ENCODE results near the gene CDADC1.
"Not testable (repeated sequence)": the region's sequence is repeated elsewhere in the genome, so short reads cannot be mapped to it uniquely, and the experiment has no call there.

CDADC1 gene

GRCh38 chr13:49294723-49295122 is 47.0 kb downstream of the CDADC1 start:
- not testable (repeated sequence) for DNase-seq (ENCODE audit: low read depth, low spot score)

DNA sequence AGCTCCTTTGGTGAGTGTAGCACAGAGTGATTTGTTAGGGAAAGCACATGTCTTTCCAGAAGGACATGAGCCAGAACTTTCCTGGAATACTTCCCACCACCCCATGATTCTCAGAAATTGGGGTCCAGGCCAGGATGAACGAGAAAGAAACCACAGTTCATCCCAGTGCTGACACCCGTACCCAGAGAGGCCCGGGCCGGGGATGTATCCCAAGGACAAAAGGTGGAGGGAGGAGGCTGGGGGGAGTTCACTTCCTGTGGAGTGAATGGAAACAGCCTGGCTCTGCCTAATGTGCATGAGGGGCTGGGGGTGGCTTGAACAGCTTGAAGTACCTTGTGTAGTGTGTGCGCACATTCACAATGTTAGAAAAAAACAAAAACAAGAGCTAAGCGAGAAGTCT is 47.5 kb downstream of the CDADC1 start:
- no peak for DNase-seq (ENCODE audit: low read depth, low spot score)

GRCh38 chr13:49296659-49297058 is 48.9 kb downstream of the CDADC1 start:
- DNase-seq (ENCODE audit: low read depth, low spot score), result no peak

GRCh38 chr13:49297338-49297737 is 49.6 kb downstream of the CDADC1 start:
- no peak for DNase-seq (ENCODE audit: low read depth, low spot score)

DNA sequence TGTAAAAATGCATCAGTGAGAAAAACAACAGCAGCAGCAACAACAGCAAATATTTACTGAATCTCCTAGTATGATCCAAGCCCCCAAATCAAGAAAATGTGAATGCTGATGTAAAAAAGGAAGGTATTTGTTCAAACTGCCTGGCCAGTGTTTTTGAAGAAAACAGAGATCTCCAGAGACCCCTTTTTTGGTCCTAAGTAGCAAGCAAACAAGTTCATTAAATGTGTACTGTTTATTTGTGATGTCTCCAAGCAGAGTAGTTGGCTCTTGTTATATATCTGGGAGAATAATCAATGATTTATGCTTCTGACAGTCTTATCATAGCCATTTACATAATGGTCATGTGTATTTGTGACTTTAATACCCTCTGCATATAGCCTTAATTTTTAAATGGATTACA is 50.7 kb downstream of the CDADC1 start:
- no peak for DNase-seq (ENCODE audit: low read depth, low spot score)

- no peak for DNase-seq (ENCODE audit: low read depth, low spot score)
Measured at GRCh38 chr13:49298903-49299605, 51.3 kb downstream of the CDADC1 start.

DNA sequence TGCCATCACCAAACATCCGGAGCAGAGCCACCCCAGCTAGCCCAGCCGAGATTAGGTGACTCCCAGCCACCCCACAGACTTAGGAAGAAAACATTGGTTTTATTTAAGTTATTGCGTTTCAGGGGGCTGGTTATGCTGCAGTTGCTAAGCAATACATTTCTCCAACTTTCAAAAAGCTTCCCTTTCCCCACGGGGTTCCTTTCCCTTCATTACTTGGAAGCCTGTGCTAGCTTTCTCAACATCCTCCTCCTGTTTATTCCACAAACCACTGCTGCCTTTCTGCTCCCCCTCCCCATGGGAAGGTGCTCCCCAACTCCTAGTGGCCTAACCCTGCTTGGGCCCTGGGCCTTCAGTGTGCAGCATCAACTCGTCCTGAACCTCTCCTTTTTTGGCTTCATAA is 52.6 kb downstream of the CDADC1 start:
- DNase-seq (ENCODE audit: low read depth, low spot score), result no peak

DNA sequence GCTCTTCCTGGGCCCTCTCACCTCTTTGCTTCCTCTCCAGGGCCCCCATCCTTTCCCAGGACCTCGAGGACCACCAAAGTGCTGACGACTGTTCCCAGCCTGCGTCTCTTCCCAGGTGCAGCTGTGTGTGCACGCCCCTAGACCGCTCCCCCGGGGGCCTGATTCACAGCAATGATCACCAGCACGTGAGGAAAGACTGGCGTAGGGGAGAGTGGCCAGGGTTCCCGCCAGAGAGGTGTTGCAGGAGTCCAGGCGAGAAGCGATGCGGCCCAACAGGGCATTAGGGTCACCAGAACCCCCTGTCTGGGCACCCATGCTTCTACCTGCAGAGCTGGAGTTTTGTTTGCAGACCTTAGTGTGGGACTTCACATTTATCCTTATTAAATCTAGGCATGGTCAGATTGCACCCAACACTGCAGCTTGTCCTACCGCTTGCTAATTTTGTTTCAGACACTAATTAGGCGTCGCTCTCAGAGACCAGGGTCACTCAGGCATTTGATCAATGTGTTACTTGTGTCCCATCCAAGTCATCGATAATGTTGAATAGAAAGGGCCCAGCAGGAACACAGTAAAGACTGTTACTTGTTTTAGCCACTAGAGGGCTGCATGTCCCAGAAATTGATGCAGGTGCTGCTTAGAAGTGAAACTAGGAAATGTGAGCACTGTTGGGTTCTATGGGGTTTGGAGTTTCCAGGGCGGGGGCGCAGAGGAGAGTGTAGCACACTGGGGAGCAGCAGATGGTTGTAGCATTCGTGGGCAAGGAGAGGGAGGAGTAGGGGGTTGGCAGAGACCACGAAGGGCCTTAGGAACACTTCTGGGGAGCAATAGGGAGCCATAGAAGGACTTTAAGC is 53.2 kb downstream of the CDADC1 start:
- peak; percentile 32 for DNase-seq (ENCODE audit: low read depth, low spot score)

DNA sequence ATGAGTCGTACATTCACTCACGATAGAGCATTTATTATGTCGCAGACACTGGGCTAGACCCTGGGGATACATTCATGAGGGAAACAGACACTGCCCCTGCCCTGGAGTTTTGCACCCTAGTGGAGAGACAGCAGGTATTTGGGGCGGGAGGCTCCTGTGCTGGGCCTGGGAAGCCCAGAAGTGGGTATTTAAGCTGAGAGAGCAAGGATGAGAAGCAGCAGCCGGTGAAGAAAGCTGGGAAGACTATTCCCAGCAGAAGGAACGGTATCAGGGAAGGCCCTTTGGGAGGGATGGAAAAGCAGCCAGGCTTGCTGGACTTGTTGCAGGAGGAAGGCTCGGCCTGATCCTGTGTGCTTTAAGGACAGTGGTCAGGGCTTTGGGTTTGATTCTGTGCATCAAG is 54.5 kb downstream of the CDADC1 start:
- no peak for DNase-seq (ENCODE audit: low read depth, low spot score)

DNA sequence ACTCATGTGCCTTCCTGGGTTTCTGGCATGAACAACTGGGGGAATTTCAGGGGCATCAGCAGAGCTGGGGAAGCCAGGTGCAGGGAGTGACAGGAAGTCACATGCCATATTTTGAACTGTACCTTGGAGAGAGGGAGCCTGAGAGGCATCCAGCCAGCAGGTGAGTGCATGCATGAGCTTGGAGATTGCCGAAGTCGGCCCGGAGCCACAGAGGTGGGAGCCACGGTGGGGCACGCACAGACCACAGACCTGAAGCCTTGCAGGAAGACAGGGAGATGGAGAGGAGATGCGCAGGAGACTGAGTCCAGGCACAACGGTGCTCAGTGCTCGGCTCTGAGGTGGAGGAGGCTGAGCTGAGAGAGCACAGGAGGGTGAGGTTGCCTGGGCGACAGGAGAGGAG is 55.1 kb downstream of the CDADC1 start:
- no peak for DNase-seq (ENCODE audit: low read depth, low spot score)

DNA sequence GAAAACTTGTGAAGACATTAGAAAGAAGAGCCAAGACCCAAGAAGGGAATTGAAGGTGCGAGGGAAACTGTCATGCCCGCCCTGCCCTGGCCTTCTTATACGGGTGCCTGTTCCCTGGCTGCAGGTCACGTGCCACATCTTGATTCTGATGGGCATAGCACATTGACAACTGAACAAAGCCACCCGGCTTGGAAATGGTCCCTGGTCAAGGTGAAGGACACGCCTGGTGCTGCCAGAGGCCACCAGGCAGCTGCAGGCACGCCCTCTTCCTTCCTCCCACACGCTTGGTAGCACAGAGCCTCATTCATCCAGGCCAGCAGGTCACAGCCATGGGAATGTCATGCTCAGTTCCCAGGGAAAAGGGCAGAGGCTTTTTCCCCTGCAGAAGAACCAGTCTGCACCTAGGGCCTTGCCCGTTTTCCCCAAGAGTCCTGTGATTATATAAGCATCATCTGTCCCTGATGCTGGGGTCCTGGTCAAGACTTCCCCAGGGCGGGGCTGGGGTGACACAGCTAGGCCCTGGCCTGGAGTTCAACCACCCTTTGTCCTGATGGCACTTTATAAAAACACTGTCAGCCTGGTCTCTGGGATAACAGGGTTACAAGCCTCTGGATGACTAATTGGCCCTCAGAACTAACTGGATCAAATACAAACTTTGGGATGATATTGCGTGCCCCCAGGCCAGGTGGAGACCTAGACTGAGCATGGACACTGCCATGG is 56.0 kb downstream of the CDADC1 start:
- no peak for DNase-seq (ENCODE audit: low read depth, low spot score)

DNA sequence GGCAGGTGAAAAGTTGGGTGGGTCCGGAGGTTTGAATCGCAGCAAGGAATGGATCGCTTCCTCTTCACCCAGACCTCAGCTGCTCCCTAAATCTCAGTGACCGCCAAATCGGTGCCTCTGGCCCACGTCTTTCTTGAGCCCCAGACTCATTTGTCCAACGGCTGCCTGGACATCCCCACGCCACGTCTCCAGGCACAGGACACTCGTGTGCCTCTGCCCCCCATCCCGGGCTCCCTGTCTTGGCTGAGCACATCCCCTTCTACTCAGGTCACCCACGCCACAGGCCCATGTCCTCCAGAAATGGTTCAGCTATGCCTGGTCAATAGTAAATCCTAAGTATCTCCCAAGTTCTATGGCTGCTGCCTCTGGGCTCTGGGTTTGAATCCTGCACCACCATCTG is 56.6 kb downstream of the CDADC1 start:
- DNase-seq (ENCODE audit: low read depth, low spot score), result no peak

DNA sequence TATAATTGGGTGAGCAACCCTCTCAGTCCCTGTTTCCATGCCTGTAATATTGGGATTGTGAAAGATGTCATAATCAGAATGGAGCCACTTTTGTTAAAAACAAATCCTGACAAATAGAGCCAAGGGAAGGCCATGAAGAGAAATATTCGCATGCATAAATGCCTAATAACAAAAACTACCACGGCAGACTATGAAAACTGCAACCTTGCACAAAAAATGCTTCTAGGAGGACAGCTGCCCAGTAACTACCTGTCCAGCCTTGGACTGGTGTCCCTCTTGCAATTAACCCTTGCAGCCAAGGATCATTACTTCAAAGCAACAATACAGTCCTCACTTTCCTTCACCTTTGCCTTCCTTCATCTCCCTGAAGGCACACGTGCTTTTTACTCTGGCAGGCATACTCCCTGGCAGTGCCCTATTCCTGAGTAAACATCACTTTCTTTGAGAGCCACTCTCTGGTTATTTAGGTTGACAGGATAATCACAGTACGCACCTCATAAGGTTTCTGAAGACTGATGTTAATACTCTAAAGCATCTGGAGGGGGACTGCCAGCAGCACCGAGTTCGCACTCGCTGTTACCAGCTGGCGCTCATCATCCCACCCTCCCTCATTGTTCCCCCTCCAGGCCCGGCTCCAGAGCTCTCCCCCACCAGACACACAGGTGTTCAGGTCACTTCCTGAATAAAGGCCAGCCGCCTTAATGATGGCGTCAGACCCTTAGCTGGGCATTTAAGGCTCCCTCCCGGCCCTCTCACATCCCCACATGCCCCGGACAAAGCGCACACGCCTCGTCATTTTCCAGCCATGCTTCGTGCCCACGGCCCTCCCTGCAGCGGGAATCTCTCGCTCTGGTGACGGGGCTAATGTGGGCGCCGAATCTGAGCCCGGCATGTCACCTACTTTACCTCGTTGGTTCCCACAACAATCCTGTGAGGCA is 57.3 kb downstream of the CDADC1 start:
- DNase-seq (ENCODE audit: low read depth, low spot score), result no peak

DNA sequence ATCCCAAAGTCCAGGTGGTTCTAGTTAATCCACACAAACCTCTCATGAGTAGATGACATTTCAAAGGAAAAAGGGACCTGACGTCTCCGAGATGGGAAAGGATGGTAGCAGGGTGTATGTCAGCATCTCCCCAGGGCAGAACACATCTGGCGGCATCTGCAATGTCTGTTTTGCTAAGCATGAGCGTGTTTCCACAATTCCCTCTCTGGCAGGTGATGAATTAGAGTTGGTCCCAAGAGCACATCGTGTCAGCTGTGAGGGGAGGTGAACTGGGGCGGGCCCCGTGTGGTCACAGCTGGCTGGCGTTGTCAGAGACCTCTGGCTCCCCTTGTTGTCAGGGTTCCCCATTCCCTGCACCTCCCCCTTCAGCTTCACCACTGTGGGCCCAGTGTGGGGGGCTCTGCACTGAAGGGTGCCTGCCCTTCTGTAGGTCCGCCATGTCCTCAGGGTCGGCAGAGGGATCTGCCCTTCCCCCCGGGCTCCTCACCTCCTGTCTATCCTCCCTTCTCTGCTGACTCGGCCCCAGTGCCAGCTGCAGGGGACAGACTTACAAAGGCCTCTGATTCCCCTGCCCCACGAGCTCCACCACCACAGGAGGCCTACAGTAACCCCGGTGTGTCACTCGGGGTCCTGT is 58.2 kb downstream of the CDADC1 start:
- DNase-seq (ENCODE audit: low read depth, low spot score), result no peak

- no peak for DNase-seq (ENCODE audit: low read depth, low spot score)
Measured at GRCh38 chr13:49307365-49307764, 59.6 kb downstream of the CDADC1 start.

GRCh38 chr13:49308097-49308875 is 60.6 kb downstream of the CDADC1 start:
- DNase-seq (ENCODE audit: low read depth, low spot score), result no peak

- no peak for DNase-seq (ENCODE audit: low read depth, low spot score)
Measured at GRCh38 chr13:49308921-49309408, 61.2 kb downstream of the CDADC1 start.

DNA sequence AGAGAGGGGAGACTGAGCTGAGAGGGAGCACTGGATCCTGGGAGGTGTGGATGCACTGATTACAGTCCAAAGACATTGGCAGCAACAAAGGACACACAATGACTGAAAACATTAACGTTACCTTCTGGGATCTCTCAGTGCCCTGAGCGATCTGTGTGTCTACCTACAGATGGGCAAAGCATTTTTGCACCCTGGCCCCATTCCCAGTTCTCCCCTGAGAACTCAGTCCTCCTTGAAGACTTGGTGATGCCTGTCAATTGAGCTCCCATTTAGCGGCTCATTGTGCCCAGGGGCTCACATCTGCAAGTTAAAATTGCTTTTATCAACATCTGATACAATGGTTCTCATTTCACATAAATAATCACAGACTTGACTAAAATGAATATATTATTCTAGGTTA is 62.5 kb downstream of the CDADC1 start:
- no peak for DNase-seq (ENCODE audit: low read depth, low spot score)

DNA sequence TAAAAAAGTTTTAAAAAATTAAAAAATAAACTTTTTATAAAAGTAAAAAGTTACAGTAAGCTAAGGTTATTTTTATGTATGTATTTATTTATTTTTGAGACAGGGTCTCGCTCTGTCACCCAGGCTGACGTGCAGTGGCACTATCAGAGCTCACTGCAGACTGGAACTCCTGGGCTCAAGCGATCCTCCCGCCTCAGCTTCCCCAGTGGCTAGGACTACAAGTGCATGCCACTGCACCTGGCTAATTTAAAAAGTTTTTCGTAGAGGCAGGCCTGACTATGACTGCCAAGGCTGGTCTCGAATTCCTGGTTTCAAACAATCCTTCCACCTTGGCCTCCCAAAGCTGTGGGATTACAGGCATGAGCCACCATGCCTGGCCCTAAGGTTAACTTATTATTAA is 64.1 kb downstream of the CDADC1 start:
- no peak for DNase-seq (ENCODE audit: low read depth, low spot score)

DNA sequence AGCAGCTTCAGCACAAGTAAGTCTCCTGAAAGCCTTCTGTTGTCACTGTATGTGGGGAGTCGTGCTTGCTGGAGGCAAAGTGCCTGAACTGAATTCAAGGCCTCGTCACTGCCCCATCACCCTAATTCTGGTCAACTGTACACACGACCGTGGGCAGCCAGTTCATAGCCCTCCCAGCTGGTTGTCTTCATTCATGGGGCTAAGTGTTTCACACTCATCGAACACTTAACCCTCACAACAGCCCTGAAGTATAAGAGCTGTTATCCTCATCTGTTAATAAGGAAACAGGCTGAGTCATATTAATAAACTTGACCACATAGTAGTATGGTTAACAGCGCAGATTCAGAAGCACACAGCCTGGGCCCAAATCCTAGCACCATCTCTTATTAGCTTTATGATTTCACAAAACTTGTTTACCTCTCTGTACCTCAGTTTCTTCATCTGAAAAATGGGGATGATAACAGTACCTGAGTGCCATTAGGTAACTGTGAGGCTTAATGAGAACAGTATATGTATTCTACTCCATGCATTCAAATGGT is 66.7 kb downstream of the CDADC1 start:
- DNase-seq (ENCODE audit: low read depth, low spot score), result no peak

Data from activated naive CD8-positive, alpha-beta T cell treated with anti-CD3 and anti-CD28 coated beads, Interleukin-2, amount 50 U/mL, for 16 hours (primary cell).